ENCODE measurements around the gene NAV2.

- TF ChIP-seq CTCF (optimal IDR thresholded peaks at IDR 0.05 in 1 of 3, IDR thresholded peaks at IDR 0.05 in 1 of 3, conservative IDR thresholded peaks at IDR 0.05 in 1 of 3; ENCODE audit: extremely low read depth in 1 of 3, insufficient read depth in 2 of 3, low read length in 3 of 3): no peak
- TF ChIP-seq EZH2 (IDR thresholded peaks at IDR 0.05; ENCODE audit: low read length): no peak
Observed at GRCh38 chr11:19915808-19916207, 203.2 kb downstream of the NAV2 start.
